Retinal pigment epithelial cell (primary cell): ENCODE measurements around the gene USPL1.

Experiments
- DNase-seq: peaks from one replicate; pipeline ENCODE4 v3.0.0-alpha.2; 2010; ENCODE audit warnings: low read depth
- H3K4me3 ChIP-seq: 2 replicates; pipeline ENCODE4 v1.5.1; 2011; ENCODE audit warnings: mild to moderate bottlenecking, low read length, control low read depth, moderate library complexity
- CTCF ChIP-seq: conservative IDR thresholded peaks from 2 replicates; pipeline ENCODE4 v1.5.1; 2011; ENCODE audit warnings: low read depth, low read length, control low read depth, inconsistent platforms

The USPL1 gene

GRCh38 chr13:30696278-30697176 lies 78.8 kb downstream of the USPL1 start:
- no peak for TF ChIP-seq CTCF
- no peak for DNase-seq
- H3K4me3 ChIP-seq = no peak overlapping the region

GRCh38 chr13:30697177-30697953 lies 79.6 kb downstream of the USPL1 start:
- no peak overlapping the region for H3K4me3 ChIP-seq
- no peak for TF ChIP-seq CTCF
- DNase-seq = no peak

- no peak for DNase-seq
- no peak for TF ChIP-seq CTCF
- H3K4me3 ChIP-seq = no peak overlapping the region
These were observed 80.3 kb downstream of the USPL1 start for GRCh38 chr13:30697996-30698401.

- DNase-seq = no peak
- TF ChIP-seq CTCF = no peak
- H3K4me3 ChIP-seq = no peak overlapping the region
These were observed 80.8 kb downstream of the USPL1 start for GRCh38 chr13:30698488-30699005.

- DNase-seq = no peak
- no peak for TF ChIP-seq CTCF
- H3K4me3 ChIP-seq = no peak overlapping the region
These were observed 82.6 kb downstream of the USPL1 start for GRCh38 chr13:30700364-30700763.

GRCh38 chr13:30702006-30702405 lies 84.3 kb downstream of the USPL1 start:
- TF ChIP-seq CTCF = peak; percentile 5
- H3K4me3 ChIP-seq = no peak overlapping the region
- no peak for DNase-seq

- no peak overlapping the region for H3K4me3 ChIP-seq
- no peak for TF ChIP-seq CTCF
- no peak for DNase-seq
These were observed 86.9 kb downstream of the USPL1 start for GRCh38 chr13:30704596-30704995.
